NAMALWA (cell line): ENCODE results near the gene FGF21.

Experiments
- DNase-seq: peaks from one replicate; pipeline ENCODE4 v3.0.0-alpha.2; 2015; ENCODE audit warnings: low spot score

The FGF21 gene

GRCh38 chr19:48728911-48729664, 26.2 kb upstream of the FGF21 start:
- no peak for DNase-seq

- no peak for DNase-seq
These were observed 23.9 kb upstream of the FGF21 start for GRCh38 chr19:48731452-48731851.

GRCh38 chr19:48734625-48735024, 20.7 kb upstream of the FGF21 start:
- DNase-seq = no peak

GRCh38 chr19:48735031-48735615, 20.2 kb upstream of the FGF21 start:
- DNase-seq = no peak

GRCh38 chr19:48737360-48737998, 17.8 kb upstream of the FGF21 start:
- DNase-seq = no peak

- DNase-seq = peak; percentile 93
These were observed 16.5 kb upstream of the FGF21 start for GRCh38 chr19:48738557-48739403.

GRCh38 chr19:48739404-48740163, 15.7 kb upstream of the FGF21 start:
- DNase-seq = no peak

- no peak for DNase-seq
These were observed 15.0 kb upstream of the FGF21 start, which contains the start of gene RASIP1 for GRCh38 chr19:48740164-48740972. Gene RASIP1 (minus strand): TSS chr19:48740610. CDS start chr19:48740282, 328 bp downstream.

GRCh38 chr19:48741129-48741999, 14.0 kb upstream of the FGF21 start:
- peak; percentile 70 for DNase-seq

GRCh38 chr19:48742096-48742495, 13.2 kb upstream of the FGF21 start:
- no peak for DNase-seq

- peak; percentile 85 for DNase-seq
These were observed 9.9 kb upstream of the FGF21 start for GRCh38 chr19:48745208-48745995.

GRCh38 chr19:48746110-48746509, 9.2 kb upstream of the FGF21 start:
- no peak for DNase-seq

GRCh38 chr19:48746738-48747575, 8.4 kb upstream of the FGF21 start, which contains the start of gene IZUMO1:
Gene IZUMO1 (minus strand): TSS chr19:48746909. CDS start chr19:48745859, 1,050 bp downstream.
- peak; percentile 93 for DNase-seq

- DNase-seq = no peak
These were observed 5.6 kb upstream of the FGF21 start for GRCh38 chr19:48749571-48750198.

- DNase-seq = no peak
These were observed 5.0 kb upstream of the FGF21 start for GRCh38 chr19:48750351-48750750.

GRCh38 chr19:48750771-48751504, 4.4 kb upstream of the FGF21 start:
- DNase-seq = no peak
